Epithelial cell of proximal tubule (primary cell): ENCODE measurements around the gene TMEM45B. TPM values are rescaled to one million over a fixed set of nuclear protein-coding genes. Genes with fewer than 3 reads are reported as not detected.
"Not testable (repeated sequence)": the region's sequence is repeated elsewhere in the genome, so short reads cannot be mapped to it uniquely, and the experiment has no call there.

Experiments used
- DNase-seq: peaks from one replicate; pipeline ENCODE4 v3.0.0-alpha.2; 2011; ENCODE audit warnings: low read depth
- H3K4me3 ChIP-seq: 2 replicates; pipeline ENCODE4 v1.5.1; 2011; ENCODE audit warnings: low read depth, mild to moderate bottlenecking, low read length
- total RNA-seq: library from RNA; depleted of rRNA; stranded (reverse); fragments of >200 nt; gene quantifications from 2 replicates; pipeline ENCODE4 v1.2.3, GENCODE V29; 2015
- TF ChIP-seq, protein P1 (sequence below): conservative IDR thresholded peaks from 2 replicates; pipeline ENCODE4 v1.5.1; 2012; ENCODE audit warnings: low read depth, mild to moderate bottlenecking, low read length

Gene TMEM45B
- total RNA-seq, 1 donor from 2014 or later = 1.4 TPM

DNA sequence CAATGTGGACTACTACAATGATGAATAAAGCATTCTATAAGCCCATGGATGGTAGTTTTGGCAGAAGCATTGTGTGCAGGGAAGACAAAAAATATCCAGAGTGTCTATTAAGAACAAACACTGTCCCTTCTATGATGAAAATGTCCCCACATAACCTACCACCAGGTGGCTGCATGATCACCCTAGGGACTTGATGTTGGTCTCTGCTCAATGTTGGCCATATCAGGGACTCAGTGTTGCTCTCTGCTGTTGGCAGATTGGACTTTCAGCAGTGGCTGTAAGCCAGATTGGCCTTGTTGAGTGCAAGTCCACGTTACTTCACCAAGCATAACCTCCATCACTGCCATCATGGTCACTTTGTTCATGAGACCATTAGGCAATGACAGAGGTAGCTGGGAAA lies 44.2 kb upstream of the TMEM45B start:
- H3K4me3 ChIP-seq, DNase-seq: not testable (repeated sequence)
- TF ChIP-seq, protein P1, sequence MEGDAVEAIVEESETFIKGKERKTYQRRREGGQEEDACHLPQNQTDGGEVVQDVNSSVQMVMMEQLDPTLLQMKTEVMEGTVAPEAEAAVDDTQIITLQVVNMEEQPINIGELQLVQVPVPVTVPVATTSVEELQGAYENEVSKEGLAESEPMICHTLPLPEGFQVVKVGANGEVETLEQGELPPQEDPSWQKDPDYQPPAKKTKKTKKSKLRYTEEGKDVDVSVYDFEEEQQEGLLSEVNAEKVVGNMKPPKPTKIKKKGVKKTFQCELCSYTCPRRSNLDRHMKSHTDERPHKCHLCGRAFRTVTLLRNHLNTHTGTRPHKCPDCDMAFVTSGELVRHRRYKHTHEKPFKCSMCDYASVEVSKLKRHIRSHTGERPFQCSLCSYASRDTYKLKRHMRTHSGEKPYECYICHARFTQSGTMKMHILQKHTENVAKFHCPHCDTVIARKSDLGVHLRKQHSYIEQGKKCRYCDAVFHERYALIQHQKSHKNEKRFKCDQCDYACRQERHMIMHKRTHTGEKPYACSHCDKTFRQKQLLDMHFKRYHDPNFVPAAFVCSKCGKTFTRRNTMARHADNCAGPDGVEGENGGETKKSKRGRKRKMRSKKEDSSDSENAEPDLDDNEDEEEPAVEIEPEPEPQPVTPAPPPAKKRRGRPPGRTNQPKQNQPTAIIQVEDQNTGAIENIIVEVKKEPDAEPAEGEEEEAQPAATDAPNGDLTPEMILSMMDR = peak; percentile 6

DNA sequence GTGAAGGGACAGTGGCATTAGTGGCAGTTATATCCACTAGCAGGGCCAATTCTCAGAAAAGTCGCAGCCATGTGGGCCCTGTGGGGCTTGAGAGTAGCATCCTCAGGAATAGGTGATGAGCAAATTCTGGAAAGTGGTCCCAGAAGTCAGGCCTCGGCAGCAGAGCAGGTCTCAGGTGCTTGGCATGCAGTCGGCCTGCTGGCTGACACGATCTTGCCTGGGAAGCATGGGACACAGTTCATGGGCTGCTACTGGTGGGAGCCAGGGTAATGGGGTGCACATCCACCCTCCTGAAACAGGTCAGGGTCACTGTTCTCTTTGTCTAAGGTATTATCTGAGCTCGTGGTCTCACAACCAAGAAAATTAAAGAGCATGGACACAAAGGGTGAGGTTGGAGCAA lies 36.8 kb upstream of the TMEM45B start:
- no peak overlapping the region for H3K4me3 ChIP-seq
- DNase-seq = no peak
- TF ChIP-seq, protein P1 = no peak

DNA sequence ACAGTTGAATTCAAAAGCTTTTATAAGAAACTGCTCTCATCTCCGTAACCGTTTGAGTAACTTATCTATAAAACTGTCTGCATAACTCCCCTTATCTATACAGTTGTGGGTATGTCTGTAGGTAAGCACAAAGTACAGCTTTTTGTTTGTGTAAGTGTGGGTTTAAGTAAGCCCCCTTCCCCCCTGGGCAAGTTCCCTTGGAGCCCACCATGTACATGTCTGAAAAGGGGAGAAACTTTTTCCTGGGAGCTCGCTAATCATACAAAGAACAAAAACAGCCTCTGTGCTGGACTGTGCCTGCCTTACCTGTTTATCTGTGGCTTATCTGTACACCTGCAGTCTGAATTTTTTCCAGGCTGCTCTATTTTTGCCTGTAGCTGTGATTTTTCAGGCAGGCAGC lies 36.3 kb upstream of the TMEM45B start:
- TF ChIP-seq, protein P1 = no peak
- no peak overlapping the region for H3K4me3 ChIP-seq
- DNase-seq = no peak

DNA sequence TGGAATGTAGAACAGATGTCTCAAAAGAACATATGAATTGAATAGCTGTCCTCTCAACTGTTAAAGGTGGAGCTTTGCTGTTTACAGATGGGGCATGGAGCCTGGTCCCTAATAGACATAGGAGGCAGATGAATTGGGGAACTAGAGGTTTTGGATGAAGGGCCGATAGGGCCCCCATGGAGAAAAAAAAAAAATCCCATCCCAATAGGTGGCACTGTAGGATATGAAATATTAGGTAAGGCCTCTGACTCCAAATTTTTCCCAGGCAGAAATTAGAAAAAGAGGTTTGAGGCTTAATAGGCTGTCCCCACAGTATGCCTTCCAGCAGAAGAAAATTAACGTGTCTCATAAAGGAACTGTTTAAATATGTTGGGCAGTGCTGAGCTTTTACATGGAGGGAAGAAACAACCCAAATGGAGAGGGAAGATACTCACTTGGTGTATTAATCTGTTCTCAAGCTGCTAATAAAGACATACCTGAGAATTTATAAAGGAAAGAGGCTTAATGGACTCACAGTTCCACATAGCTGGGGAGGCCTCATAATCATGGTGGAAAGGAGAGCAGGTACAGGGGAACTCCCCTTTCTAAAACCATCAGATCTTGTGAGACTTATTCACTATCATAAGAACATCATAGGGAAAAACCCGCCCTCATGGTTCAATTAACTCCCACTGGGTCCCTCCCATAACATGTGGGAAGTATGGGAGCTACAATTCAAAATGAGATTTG lies 30.1 kb upstream of the TMEM45B start:
- TF ChIP-seq, protein P1 = peak; percentile 50
- no peak overlapping the region for H3K4me3 ChIP-seq
- DNase-seq = no peak

DNA sequence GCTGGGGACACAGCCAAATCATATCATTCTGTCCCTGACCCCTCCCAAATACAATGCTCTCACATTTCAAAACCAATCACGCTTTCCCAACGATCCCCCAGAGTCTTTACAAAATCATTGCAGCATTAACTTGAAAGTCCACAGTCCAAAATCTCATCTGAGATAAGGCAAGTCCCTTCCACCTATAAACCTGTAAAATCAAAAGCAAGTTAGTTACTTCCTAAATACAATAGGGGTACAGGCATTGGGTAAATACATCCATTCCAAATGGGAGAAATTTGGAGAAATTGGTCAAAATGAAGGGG lies 29.6 kb upstream of the TMEM45B start:
- not testable (repeated sequence) for H3K4me3 ChIP-seq, DNase-seq

DNA sequence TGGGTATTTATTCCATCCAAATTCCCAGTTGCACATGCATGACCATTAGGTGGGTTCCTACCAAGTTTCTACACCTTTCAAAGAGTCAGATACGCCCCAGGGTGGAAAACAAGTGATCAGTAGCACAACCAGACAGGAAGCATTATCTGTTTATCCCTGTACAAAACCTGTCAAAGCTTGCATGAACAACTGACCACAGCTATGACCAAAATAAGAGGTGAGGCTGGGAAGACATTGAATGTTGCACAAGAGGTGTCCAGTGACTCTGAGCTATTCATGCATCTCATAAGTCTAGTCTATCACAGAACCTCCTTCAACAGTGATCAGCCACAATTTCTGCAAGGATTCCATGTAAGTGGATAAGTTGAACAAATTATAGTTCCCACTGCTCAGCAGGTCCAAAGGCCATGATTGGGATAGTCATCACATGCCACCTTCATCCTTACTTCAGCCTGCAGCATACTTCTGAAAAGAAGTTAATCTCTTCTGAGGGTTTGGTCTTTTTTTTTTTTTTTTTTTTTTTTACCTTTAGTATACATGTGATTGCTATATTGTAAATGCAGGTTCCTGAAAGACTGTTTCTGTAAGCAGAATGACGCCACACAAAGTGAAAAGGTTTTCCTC lies 28.0 kb upstream of the TMEM45B start:
- DNase-seq = peak; percentile 9
- TF ChIP-seq, protein P1 = no peak
- no peak overlapping the region for H3K4me3 ChIP-seq

DNA sequence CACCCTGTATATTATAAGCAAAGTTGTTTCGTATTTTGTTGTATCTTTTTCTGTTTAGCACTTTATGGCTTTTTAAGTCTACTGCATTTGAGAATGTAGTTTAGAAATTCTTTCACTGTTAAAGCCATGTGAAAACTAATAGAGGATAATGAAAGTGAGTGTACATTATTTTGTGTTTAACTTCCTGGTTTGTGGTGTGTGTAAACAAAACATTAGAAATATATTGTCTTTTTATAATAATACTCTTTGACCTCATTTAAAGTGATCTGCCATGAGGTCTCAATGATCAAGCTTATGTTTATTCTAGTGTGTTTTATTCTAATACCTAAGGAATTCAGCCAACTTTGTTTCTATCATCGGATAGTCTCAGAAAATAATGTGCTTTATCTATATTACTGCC lies 27.4 kb upstream of the TMEM45B start:
- TF ChIP-seq, protein P1 = no peak
- DNase-seq = no peak
- H3K4me3 ChIP-seq = no peak overlapping the region
